Endothelial cell of umbilical vein (primary cell): Measurements from ENCODE around the gene CEP104. TPM values are rescaled to one million over a fixed set of nuclear protein-coding genes. Genes with fewer than 3 reads are reported as not detected.

Experiments
- BruUV-seq: library from RNA; stranded (reverse); fragments of 400-500 nt; replicated peaks from 2 replicates; lab custom pipeline; 2021; lab: Mats Ljungman, UMichigan
- CTCF ChIA-PET: fragments of 300-600, 350-600 bp; sonication (Branson Sonifier 250); formaldehyde crosslinking; loops from one replicate; lab custom pipeline; 2021; ENCODE audit warnings: antibody characterized with exemption, inconsistent platforms; lab: Charles Lee
- POLR2A ChIA-PET: fragments of 300-600, 350-600 bp; sonication (Branson Sonifier 250); formaldehyde crosslinking; loops from one replicate; lab custom pipeline; 2021; ENCODE audit warnings: antibody characterized with exemption, inconsistent platforms; lab: Charles Lee
- DNase-seq: peaks from one replicate; pipeline ENCODE4 v3.0.0-alpha.2; 2011; ENCODE audit warnings: low read depth, low spot score
- FAIRE-seq: peaks from 2 replicates; lab custom pipeline; 2011; peaks lifted over from hg19 to GRCh38; lab: Jason Lieb, UNC
- H2AFZ ChIP-seq: 2 replicates; pipeline ENCODE4 v1.6.0; 2012; ENCODE audit warnings: low read depth, low read length, control low read depth, inconsistent platforms
- H3K27ac ChIP-seq: 2 replicates; pipeline ENCODE4 v1.5.1; 2011; ENCODE audit warnings: low read depth, mild to moderate bottlenecking, control low read depth, low read length, moderate library complexity; ENCODE audit not compliant: insufficient read depth
- H3K27me3 ChIP-seq, 2 experiments: 2 replicates each; pipeline versions ENCODE4 v1.6.0 to v1.6.1; 2011; ENCODE audit warnings: low read length in 2 of 2, mixed read lengths in 1 of 2; ENCODE audit not compliant: control insufficient read depth in 2 of 2, insufficient read depth in 2 of 2
- H3K36me3 ChIP-seq, 2 experiments: 2 replicates in 1 of 2; 3 replicates in 1 of 2; pipeline ENCODE4 v1.5.1; 2011; ENCODE audit warnings: low read length in 2 of 2, mild to moderate bottlenecking in 1 of 2, moderate library complexity in 1 of 2; ENCODE audit not compliant: control insufficient read depth in 2 of 2, insufficient read depth in 2 of 2; ENCODE audit errors: extremely low read depth in 1 of 2
- H3K4me1 ChIP-seq: 3 replicates; pipeline ENCODE4 v1.5.1; 2011; ENCODE audit warnings: mild to moderate bottlenecking, low read length; ENCODE audit not compliant: control insufficient read depth, insufficient read depth; ENCODE audit errors: extremely low read depth
- H3K4me2 ChIP-seq: 2 replicates; pipeline ENCODE4 v1.6.1; 2011; ENCODE audit warnings: low read length, control low read depth, mixed read lengths; ENCODE audit not compliant: insufficient read depth
- H3K4me3 ChIP-seq, 3 experiments: fragments of 200-600 bp in 1 of 3; sonication (generic), shearing (Covaris generic) in 1 of 3; replicated peaks in 1 of 3; 2 replicates each; pipeline ENCODE4 v1.5.1; 2011 to 2016; ENCODE audit warnings: control low read depth in 3 of 3, low read length in 3 of 3, mild to moderate bottlenecking in 2 of 3, inconsistent platforms in 1 of 3, low read depth in 1 of 3, moderate library complexity in 1 of 3; ENCODE audit not compliant: insufficient read depth in 1 of 3
- H3K79me2 ChIP-seq: 2 replicates; pipeline ENCODE4 v1.6.0; 2012; ENCODE audit warnings: low read length, inconsistent platforms; ENCODE audit not compliant: control insufficient read depth, insufficient read depth
- H3K9ac ChIP-seq: replicated peaks from 2 replicates; pipeline ENCODE3; 2011; ENCODE audit warnings: low read length, control low read depth; ENCODE audit not compliant: insufficient read depth; ENCODE audit errors: extremely low read depth
- H3K9me1 ChIP-seq: replicated peaks from 3 replicates; pipeline ENCODE4 v1.6.0; 2011; ENCODE audit warnings: mild to moderate bottlenecking, low read length; ENCODE audit not compliant: control insufficient read depth, insufficient read depth; ENCODE audit errors: extremely low read depth
- H3K9me3 ChIP-seq: replicated peaks from 2 replicates; pipeline ENCODE4 v1.5.1; 2012; ENCODE audit warnings: low read length, inconsistent platforms; ENCODE audit not compliant: control insufficient read depth, insufficient read depth
- H4K20me1 ChIP-seq: replicated peaks from 2 replicates; pipeline ENCODE3; 2011; ENCODE audit warnings: mild to moderate bottlenecking, low read length; ENCODE audit not compliant: control insufficient read depth, insufficient read depth; ENCODE audit errors: extremely low read depth
- EZH2 ChIP-seq: IDR thresholded peaks from 2 replicates; pipeline ENCODE4 v1.6.1; 2012; ENCODE audit warnings: borderline replicate concordance, low read depth, mild to moderate bottlenecking, moderate library complexity, low read length, inconsistent platforms; ENCODE audit not compliant: severe bottlenecking
- FOS ChIP-seq: IDR thresholded peaks from 2 replicates; pipeline ENCODE4 v1.6.1; 2011; ENCODE audit warnings: mild to moderate bottlenecking, low read length, moderate library complexity, borderline replicate concordance; ENCODE audit not compliant: insufficient read depth
- GATA2 ChIP-seq: IDR thresholded peaks from 2 replicates; pipeline ENCODE4 v1.7.0; 2011; ENCODE audit warnings: low read depth, mild to moderate bottlenecking, moderate library complexity, mixed read lengths, low read length; ENCODE audit not compliant: insufficient read length, insufficient read depth
- JUN ChIP-seq: IDR thresholded peaks from 2 replicates; pipeline ENCODE4 v1.6.1; 2011; ENCODE audit warnings: borderline replicate concordance, low read depth; ENCODE audit not compliant: insufficient read length, insufficient read depth
- MYC ChIP-seq: IDR thresholded peaks from one replicate; pipeline ENCODE4 v1.6.1; 2011; ENCODE audit warnings: mild to moderate bottlenecking, low read depth, low read length
- POLR2A ChIP-seq: IDR thresholded peaks from 2 replicates; pipeline ENCODE4 v1.6.1; 2012; ENCODE audit warnings: low read depth, mild to moderate bottlenecking, control low read depth, low read length
- POLR2AphosphoS5 ChIP-seq: IDR thresholded peaks from 2 replicates; pipeline ENCODE4 v1.6.1; 2012; ENCODE audit warnings: low read depth, mild to moderate bottlenecking, control low read depth, low read length, moderate library complexity; ENCODE audit not compliant: insufficient read depth
- dilution Hi-C: fragments of 300-500 bp; cut with MboI; formaldehyde crosslinking; loops from one replicate; pipeline ENCODE4 v1.15.0; 2019; ENCODE audit warnings: low sequenced_read_pairs; ENCODE audit not compliant: extremely low pct_ligation_motif_present
- intact Hi-C: fragments of 100-400 bp; cut with micrococcal nuclease; formaldehyde crosslinking; loops from one replicate; pipeline ENCODE4 v1.10.0; 2022
- polyA plus RNA-seq, 4 experiments: library from polyadenylated mRNA; depleted of rRNA in 3 of 4; stranded (reverse) in 3 of 4; unstranded in 1 of 4; fragments of >200 nt; gene quantifications; 2 replicates each; pipeline versions ENCODE4 v1.2.1 to v1.2.3, GENCODE V29; 2011 to 2012; ENCODE audit warnings: missing spikeins in 1 of 4
- total RNA-seq: library from RNA; stranded (reverse); gene quantifications from 2 replicates; pipeline ENCODE4 v1.2.3, GENCODE V29; 2021
- TF ChIP-seq, protein P1 (sequence below): IDR thresholded peaks from 2 replicates; pipeline ENCODE4 v1.6.1; 2011; ENCODE audit not compliant: insufficient read depth, insufficient read length
- TF ChIP-seq, protein P2 (sequence below), 2 donors: IDR thresholded peaks; 1 replicate in 1 of 2; 2 replicates in 1 of 2; pipeline ENCODE4 v1.5.1; 2011; ENCODE audit warnings: low read length in 2 of 2, mild to moderate bottlenecking in 2 of 2, moderate library complexity in 2 of 2, control low read depth in 1 of 2, inconsistent platforms in 1 of 2, low read depth in 1 of 2; ENCODE audit not compliant: insufficient read depth in 1 of 2; ENCODE audit errors: extremely low read depth in 1 of 2

Gene CEP104
- total and polyA plus RNA-seq, 2 donors (not counting 3 experiments of a cell fraction or from before 2014, with no cell fraction given): 12.4 to 43.0 TPM

DNA sequence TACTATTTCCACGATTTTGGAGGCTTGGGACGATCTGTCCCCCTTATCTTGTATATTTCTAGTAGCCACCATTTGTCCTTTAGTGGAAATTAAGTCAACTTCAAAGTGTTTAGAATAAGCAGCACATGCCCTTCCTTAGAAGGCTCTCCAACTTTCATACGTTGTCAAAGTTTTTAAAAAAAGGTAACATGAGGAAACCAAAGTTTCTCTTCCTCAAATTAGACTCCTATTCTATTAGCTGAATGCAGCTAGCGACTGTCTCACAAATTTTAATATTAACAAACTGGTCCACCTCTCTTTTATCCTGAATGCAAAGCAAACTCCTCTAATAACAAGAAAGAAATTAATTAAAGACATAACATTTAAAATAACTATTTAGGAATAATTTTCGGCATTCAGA is 36.2 kb upstream of the CEP104 start:
- Histone ChIP-seq H3K4me3 (no peak overlapping the region), H3K4me1 (no peaks in the 10 kb centered on the region), H2AFZ (no peak overlapping the region), H3K4me2 (no peak overlapping the region), H3K27ac (no peak overlapping the region), H3K27me3 (no peaks in the 10 kb centered on the region), H3K9ac (no peak overlapping the region), H3K9me1 (no peaks in the 10 kb centered on the region), H3K79me2 (peaks cover 47% of the 10 kb centered on the region), H3K36me3 (peaks cover 8 to 16% of the 10 kb centered on the region in 2 experiments), H3K9me3 (no peaks in the 10 kb centered on the region), H4K20me1 (no peaks in the 10 kb centered on the region)
- ChIA-PET CTCF (no interaction called here), POLR2A (no interaction called here)
- no TSS peak for BruUV-seq
- intact Hi-C loops: no loop called here
- TF ChIP-seq MYC (no peak), FOS (no peak), EZH2 (no peak), GATA2 (no peak), POLR2A (no peak), JUN (no peak), POLR2AphosphoS5 (no peak)
- TF ChIP-seq, protein P1, sequence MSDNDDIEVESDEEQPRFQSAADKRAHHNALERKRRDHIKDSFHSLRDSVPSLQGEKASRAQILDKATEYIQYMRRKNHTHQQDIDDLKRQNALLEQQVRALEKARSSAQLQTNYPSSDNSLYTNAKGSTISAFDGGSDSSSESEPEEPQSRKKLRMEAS: no peak
- TF ChIP-seq, protein P2, sequence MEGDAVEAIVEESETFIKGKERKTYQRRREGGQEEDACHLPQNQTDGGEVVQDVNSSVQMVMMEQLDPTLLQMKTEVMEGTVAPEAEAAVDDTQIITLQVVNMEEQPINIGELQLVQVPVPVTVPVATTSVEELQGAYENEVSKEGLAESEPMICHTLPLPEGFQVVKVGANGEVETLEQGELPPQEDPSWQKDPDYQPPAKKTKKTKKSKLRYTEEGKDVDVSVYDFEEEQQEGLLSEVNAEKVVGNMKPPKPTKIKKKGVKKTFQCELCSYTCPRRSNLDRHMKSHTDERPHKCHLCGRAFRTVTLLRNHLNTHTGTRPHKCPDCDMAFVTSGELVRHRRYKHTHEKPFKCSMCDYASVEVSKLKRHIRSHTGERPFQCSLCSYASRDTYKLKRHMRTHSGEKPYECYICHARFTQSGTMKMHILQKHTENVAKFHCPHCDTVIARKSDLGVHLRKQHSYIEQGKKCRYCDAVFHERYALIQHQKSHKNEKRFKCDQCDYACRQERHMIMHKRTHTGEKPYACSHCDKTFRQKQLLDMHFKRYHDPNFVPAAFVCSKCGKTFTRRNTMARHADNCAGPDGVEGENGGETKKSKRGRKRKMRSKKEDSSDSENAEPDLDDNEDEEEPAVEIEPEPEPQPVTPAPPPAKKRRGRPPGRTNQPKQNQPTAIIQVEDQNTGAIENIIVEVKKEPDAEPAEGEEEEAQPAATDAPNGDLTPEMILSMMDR (IDR thresholded peaks at IDR 0.05; ENCODE audit: extremely low read depth in 1 of 2, insufficient read depth in 1 of 2, low read depth in 1 of 2, low read length in 2 of 2): no peak
- dilution Hi-C loops: no loop called here
- DNase-seq (no peak), FAIRE-seq (no peak)
